Type B pancreatic cell (in vitro differentiated cells): ENCODE data around the gene FOSB. TPM values are rescaled to one million over a fixed set of nuclear protein-coding genes. Genes with fewer than 3 reads are reported as not detected.

Experiments
- DNase-seq: peaks from one replicate; pipeline ENCODE4 v3.0.0; 2021; ENCODE audit warnings: mixed read lengths; ENCODE audit not compliant: unreplicated experiment; ENCODE audit errors: extremely low spot score
- H3K27ac Mint-ChIP-seq: 2 replicates; pipeline ENCODE4 v1.8.0; 2021; ENCODE audit warnings: mild to moderate bottlenecking, mixed read lengths
- H3K27me3 Mint-ChIP-seq: 2 replicates; pipeline ENCODE4 v1.8.0; 2021; ENCODE audit warnings: mixed read lengths
- H3K36me3 Mint-ChIP-seq: 2 replicates; pipeline ENCODE4 v1.8.0; 2021; ENCODE audit warnings: mixed read lengths
- H3K4me1 Mint-ChIP-seq: one replicate; pipeline ENCODE4 v1.8.0; 2021; ENCODE audit warnings: mixed read lengths; ENCODE audit not compliant: unreplicated experiment
- H3K4me3 Mint-ChIP-seq: 2 replicates; pipeline ENCODE4 v1.8.0; 2021; ENCODE audit warnings: mild to moderate bottlenecking, mixed read lengths
- H3K9me3 Mint-ChIP-seq: 2 replicates; pipeline ENCODE4 v1.8.0; 2021; ENCODE audit warnings: mixed read lengths
- CTCF ChIP-seq: fragments of 200-600 bp; sonication (generic); conservative IDR thresholded peaks from 2 replicates; pipeline ENCODE4 v1.5.0; 2021; ENCODE audit warnings: antibody characterized with exemption, mild to moderate bottlenecking
- total RNA-seq: library from RNA; stranded (reverse); gene quantifications from 2 replicates; pipeline ENCODE4 v1.2.1, GENCODE V29; 2021; ENCODE audit warnings: low replicate concordance

The FOSB gene
- total RNA-seq, 1 donor from 2014 or later, result 28.4 TPM

GRCh38 chr19:45472563-45473366, 5.0 kb downstream of the FOSB start:
- no peak for TF ChIP-seq CTCF
- peak overlapping the region; percentile 92 for H3K27ac Mint-ChIP-seq
- H3K4me3 Mint-ChIP-seq, result peak overlapping the region; percentile 83
- peaks cover 4% of the 10 kb centered on the region for H3K36me3 Mint-ChIP-seq
- H3K4me1 Mint-ChIP-seq, result peaks cover 8% of the 10 kb centered on the region
- peaks cover 71% of the 10 kb centered on the region for H3K27me3 Mint-ChIP-seq
- no peaks in the 10 kb centered on the region for H3K9me3 Mint-ChIP-seq
- no peak for DNase-seq

- no peak for DNase-seq
- peak overlapping the region; percentile 52 for H3K4me3 Mint-ChIP-seq
- H3K27me3 Mint-ChIP-seq, result peaks cover 77% of the 10 kb centered on the region
- H3K4me1 Mint-ChIP-seq, result peaks cover 13% of the 10 kb centered on the region
- H3K36me3 Mint-ChIP-seq, result peaks cover 4% of the 10 kb centered on the region
- no peaks in the 10 kb centered on the region for H3K9me3 Mint-ChIP-seq
- no peak for TF ChIP-seq CTCF
- peak overlapping the region; percentile 79 for H3K27ac Mint-ChIP-seq
Observed at GRCh38 chr19:45473367-45473681, 5.5 kb downstream of the FOSB start.

GRCh38 chr19:45473682-45474605, 6.1 kb downstream of the FOSB start:
- peak overlapping the region; percentile 52 for H3K4me3 Mint-ChIP-seq
- peaks cover 4% of the 10 kb centered on the region for H3K36me3 Mint-ChIP-seq
- no peak for TF ChIP-seq CTCF
- peaks cover 83% of the 10 kb centered on the region for H3K27me3 Mint-ChIP-seq
- H3K9me3 Mint-ChIP-seq, result no peaks in the 10 kb centered on the region
- no peak for DNase-seq
- peaks cover 13% of the 10 kb centered on the region for H3K4me1 Mint-ChIP-seq
- peak overlapping the region; percentile 79 for H3K27ac Mint-ChIP-seq

- Mint-ChIP-seq H3K9me3 (no peaks in the 10 kb centered on the region), H3K36me3 (peaks cover 4% of the 10 kb centered on the region), H3K4me3 (peak overlapping the region; percentile 52), H3K27ac (peak overlapping the region; percentile 79), H3K4me1 (peaks cover 13% of the 10 kb centered on the region), H3K27me3 (peaks cover 79% of the 10 kb centered on the region)
- no peak for DNase-seq
- TF ChIP-seq CTCF, result no peak
Observed at GRCh38 chr19:45474606-45475521, 7.1 kb downstream of the FOSB start.
